ENCODE results near the gene RPL3. TPM values are rescaled to one million over a fixed set of nuclear protein-coding genes. Genes with fewer than 3 reads are reported as not detected.

RPL3 gene
- 1,000 to 10,000 TPM; 1,693 to 1,717 TPM for total RNA-seq

DNA sequence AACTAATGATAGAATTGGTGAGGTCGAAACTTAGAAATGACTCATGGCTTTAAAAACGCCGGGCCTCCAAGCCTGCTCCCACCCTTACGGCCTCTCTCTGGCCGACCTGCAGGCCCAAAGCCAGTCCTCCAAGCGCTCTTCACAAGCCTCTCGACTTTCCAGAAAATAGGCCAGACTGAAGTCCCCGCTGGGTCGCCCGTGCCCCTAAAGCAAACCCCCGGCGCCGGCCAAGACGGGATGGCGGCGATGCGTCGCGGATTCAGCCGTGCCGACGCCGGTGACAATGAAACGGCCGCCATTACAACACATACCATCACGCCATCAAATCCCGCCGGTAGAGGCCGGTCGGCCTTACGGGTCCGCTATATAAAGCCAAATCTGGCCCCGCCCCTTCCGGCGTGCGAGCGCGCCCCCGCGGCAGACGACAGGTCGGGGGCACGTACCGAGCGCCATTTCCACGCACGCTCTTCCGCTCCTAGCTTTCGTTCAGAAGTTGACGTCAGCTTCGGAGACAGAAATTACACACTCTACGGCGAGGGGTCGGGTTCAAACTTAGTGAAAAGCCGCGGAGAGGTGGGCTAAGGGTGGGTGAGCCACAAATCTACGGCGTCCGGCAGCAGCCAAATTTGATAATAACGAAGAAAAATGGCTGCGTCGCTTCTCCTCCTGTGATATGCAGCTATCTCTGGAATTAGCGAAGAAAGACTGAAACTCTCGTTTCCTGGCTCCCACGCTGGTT lies at the start of gene RPL3:
Gene RPL3, minus strand, starts transcription at position 340 of the 739 bp plus-strand sequence. Its CDS starts 26 bp downstream, at position 314.
- H3K9me3 Mint-ChIP-seq (ENCODE audit: insufficient read depth): no peaks in the 10 kb centered on the region
- no peaks in the 10 kb centered on the region for H3K27me3 Mint-ChIP-seq (ENCODE audit: low read depth)
- CTCF ChIA-PET: interaction anchor here (0.7 to 7.1 kb wide), 20 partner anchors 9 to 550 kb away, joined by 3 to 142 read pairs (median 5); partner anchors contain the start of genes APOBEC3G, ATF4 and CBX6
- H3K36me3 Mint-ChIP-seq (ENCODE audit: low read depth): peaks cover 53% of the 10 kb centered on the region
- H3K4me3 Mint-ChIP-seq: peak within 1 kb of the TSS; percentile 100
- DNase-seq (peak; percentile 97), ATAC-seq (peak; percentile 83)
- peak within 1 kb of the TSS; percentile 99 for H3K27ac Mint-ChIP-seq
- POLR2A ChIA-PET: interaction anchor here (0.6 to 6.4 kb wide), 62 partner anchors 8 to 1500 kb away, joined by 3 to 63 read pairs (median 4); partner anchors contain the start of genes APOBEC3C, ATF4, CBX6 and CBX7
- peaks cover 46% of the 10 kb centered on the region for H3K4me1 Mint-ChIP-seq (ENCODE audit: low read depth)

DNA sequence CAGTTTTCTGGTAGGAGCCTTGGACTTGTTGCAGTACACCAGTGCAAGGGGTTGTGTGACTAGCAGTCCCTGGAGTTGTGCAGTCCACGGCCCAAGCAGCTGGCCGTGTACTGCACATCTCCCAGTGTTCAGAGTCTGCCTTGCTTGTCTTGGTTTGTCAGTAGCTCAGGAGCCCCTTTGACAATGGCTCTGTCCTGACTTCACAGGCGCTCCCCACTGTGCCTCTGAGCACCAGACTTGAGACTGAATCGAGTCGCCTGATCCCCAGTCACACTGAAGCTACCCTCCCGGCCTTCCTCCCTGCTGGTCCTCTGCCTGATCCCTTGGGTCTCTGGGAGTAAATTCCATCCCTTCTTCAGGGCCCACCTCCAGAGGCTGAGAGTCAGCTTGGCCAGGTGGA lies 49.8 kb upstream of the RPL3 start:
- CTCF ChIA-PET: no interaction called here

DNA sequence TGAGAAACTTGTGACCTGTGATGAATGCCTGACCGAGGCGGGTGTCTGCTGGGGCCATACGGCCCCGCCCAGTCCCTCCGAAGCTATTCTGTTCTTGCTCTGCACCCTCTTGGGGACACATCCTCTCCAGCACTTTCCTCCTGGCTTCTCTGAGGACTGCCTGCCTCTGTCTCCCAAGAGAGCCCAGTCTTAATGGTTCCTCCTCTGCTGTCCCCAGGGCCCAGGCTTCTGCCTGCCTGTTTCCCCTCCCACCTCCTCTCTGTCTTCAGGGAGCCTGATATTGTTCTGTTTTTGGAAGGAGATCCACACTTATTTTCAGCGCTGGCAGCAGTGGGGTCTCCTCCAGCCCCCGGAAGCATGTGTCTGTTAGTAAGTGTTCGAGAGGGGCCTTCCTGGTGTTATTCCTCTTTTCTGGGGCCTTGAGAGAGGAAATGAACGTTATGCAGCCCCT lies 49.1 kb upstream of the RPL3 start:
- H3K27ac Mint-ChIP-seq: no peak overlapping the region

More for the DNA sequence above, 49.8 kb upstream of the RPL3 start:
- H3K27ac Mint-ChIP-seq: no peak overlapping the region
- no peak for DNase-seq
- H3K36me3 Mint-ChIP-seq (ENCODE audit: low read depth): no peaks in the 10 kb centered on the region
- H3K27me3 Mint-ChIP-seq (ENCODE audit: low read depth): no peaks in the 10 kb centered on the region
- H3K4me1 Mint-ChIP-seq (ENCODE audit: low read depth): peaks cover 4% of the 10 kb centered on the region
- no peak overlapping the region for H3K4me3 Mint-ChIP-seq
- ATAC-seq: no peak
- POLR2A ChIA-PET: no interaction called here
- no peaks in the 10 kb centered on the region for H3K9me3 Mint-ChIP-seq (ENCODE audit: insufficient read depth)

DNA sequence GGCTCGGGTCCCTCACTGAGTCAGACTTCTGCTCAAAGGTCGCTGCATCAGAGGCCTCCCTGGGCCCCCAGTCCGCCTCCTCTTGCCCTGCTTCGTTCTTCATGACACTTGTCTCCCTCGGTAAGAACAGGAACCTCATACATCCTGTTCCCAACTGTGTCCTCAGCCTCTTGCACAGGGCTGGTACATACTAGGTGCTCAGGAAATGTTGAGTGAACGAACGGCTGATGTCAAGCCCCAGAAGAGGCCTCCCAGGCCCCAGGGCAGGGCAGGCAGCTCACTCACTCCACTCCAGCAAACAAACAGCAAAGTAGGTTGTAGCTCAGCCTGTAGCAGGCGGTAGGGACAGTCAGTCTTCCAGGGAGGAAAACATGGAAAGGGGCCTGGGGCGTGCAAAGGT lies 47.6 kb upstream of the RPL3 start:
- ChIA-PET POLR2A (interaction anchor here (1.0 kb wide), 1 partner anchor 48 kb away, joined by 3 read pairs; the partner anchor contains the start of gene RPL3), CTCF (interaction anchor here (1.1 kb wide), 1 partner anchor 36 kb away, joined by 4 read pairs; no protein-coding TSS in a partner anchor)
- no peaks in the 10 kb centered on the region for H3K9me3 Mint-ChIP-seq (ENCODE audit: insufficient read depth)
- no peaks in the 10 kb centered on the region for H3K36me3 Mint-ChIP-seq (ENCODE audit: low read depth)
- no peak overlapping the region for H3K4me3 Mint-ChIP-seq
- H3K27ac Mint-ChIP-seq: peak overlapping the region; percentile 10
- H3K4me1 Mint-ChIP-seq (ENCODE audit: low read depth): peaks cover 4% of the 10 kb centered on the region
- H3K27me3 Mint-ChIP-seq (ENCODE audit: low read depth): no peaks in the 10 kb centered on the region
- ATAC-seq: no peak
- DNase-seq: no peak

More for the DNA sequence above, 49.1 kb upstream of the RPL3 start:
- ATAC-seq (no peak), DNase-seq (no peak)
- no peaks in the 10 kb centered on the region for H3K9me3 Mint-ChIP-seq (ENCODE audit: insufficient read depth)
- H3K4me1 Mint-ChIP-seq (ENCODE audit: low read depth): peaks cover 4% of the 10 kb centered on the region
- H3K4me3 Mint-ChIP-seq: no peak overlapping the region
- no peaks in the 10 kb centered on the region for H3K36me3 Mint-ChIP-seq (ENCODE audit: low read depth)
- H3K27me3 Mint-ChIP-seq (ENCODE audit: low read depth): no peaks in the 10 kb centered on the region
- CTCF ChIA-PET: no interaction called here
- POLR2A ChIA-PET: no interaction called here

DNA sequence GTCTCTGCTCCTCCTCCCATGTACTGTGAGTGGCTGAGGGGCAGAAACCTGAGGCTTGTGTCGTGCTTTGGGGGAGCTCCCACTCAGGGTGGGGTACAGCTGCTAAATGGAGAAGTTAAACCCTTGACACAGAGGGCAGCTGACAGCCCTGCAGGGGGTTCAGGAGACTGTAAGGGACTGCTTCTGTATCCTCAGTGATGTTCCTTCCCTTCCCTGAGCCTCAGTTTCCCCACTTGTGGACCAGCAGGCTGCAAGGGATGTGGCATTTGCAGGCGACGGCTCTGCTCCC lies 46.0 kb upstream of the RPL3 start:
- no peak overlapping the region for H3K4me3 Mint-ChIP-seq
- POLR2A ChIA-PET: no interaction called here
- no peak for DNase-seq
- no peaks in the 10 kb centered on the region for H3K9me3 Mint-ChIP-seq (ENCODE audit: insufficient read depth)
- CTCF ChIA-PET: no interaction called here
- H3K27ac Mint-ChIP-seq: no peak overlapping the region
- H3K27me3 Mint-ChIP-seq (ENCODE audit: low read depth): no peaks in the 10 kb centered on the region
- ATAC-seq: no peak
- no peaks in the 10 kb centered on the region for H3K36me3 Mint-ChIP-seq (ENCODE audit: low read depth)
- peaks cover 4% of the 10 kb centered on the region for H3K4me1 Mint-ChIP-seq (ENCODE audit: low read depth)

DNA sequence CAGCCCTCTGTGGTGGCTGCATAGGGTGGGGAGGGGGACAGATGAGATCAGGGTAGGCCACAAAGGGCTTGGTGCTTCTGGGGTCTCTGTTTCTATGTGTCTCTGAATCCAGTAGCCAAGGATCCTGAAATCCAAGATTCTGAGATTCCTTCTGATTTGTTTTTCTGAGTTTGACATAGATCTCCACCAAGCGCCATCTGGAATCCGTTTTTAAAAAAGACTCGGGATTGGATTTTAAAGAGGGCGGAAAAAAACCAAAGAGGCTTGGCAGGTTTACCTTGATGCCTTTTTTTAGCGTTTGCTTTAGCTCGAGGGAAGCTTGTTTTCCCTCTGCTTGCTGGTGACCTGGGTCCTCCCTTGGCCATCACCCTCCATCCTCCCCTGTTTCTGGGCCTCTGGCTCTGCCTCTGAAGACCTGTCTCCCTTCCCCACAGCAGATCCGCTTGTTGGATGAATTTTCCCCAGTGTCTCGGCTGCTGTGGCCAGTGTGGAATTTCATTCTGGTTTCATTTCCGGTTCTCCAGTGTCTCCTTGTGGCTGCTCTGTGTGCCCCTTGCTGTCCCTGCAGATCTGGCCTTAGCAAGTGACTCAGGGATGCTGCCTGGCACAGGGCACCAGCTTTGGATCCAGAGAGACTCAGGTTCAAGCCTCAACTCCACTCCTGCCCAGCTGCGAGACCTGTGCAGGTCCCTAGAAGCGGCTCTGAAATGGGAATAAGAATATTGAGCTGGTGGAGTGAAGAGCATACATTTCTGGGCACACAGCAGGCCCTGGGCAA lies 45.5 kb upstream of the RPL3 start:
- Mint-ChIP-seq H3K4me3 (no peak overlapping the region), H3K27ac (no peak overlapping the region), H3K9me3 (ENCODE audit: insufficient read depth) (no peaks in the 10 kb centered on the region), H3K36me3 (ENCODE audit: low read depth) (no peaks in the 10 kb centered on the region), H3K27me3 (ENCODE audit: low read depth) (no peaks in the 10 kb centered on the region), H3K4me1 (ENCODE audit: low read depth) (peaks cover 4% of the 10 kb centered on the region)
- ATAC-seq: no peak
- POLR2A ChIA-PET: interaction anchor here (0.7 kb wide), 1 partner anchor 207 kb away, joined by 3 read pairs; no protein-coding TSS in a partner anchor
- no peak for DNase-seq
- CTCF ChIA-PET: no interaction called here

DNA sequence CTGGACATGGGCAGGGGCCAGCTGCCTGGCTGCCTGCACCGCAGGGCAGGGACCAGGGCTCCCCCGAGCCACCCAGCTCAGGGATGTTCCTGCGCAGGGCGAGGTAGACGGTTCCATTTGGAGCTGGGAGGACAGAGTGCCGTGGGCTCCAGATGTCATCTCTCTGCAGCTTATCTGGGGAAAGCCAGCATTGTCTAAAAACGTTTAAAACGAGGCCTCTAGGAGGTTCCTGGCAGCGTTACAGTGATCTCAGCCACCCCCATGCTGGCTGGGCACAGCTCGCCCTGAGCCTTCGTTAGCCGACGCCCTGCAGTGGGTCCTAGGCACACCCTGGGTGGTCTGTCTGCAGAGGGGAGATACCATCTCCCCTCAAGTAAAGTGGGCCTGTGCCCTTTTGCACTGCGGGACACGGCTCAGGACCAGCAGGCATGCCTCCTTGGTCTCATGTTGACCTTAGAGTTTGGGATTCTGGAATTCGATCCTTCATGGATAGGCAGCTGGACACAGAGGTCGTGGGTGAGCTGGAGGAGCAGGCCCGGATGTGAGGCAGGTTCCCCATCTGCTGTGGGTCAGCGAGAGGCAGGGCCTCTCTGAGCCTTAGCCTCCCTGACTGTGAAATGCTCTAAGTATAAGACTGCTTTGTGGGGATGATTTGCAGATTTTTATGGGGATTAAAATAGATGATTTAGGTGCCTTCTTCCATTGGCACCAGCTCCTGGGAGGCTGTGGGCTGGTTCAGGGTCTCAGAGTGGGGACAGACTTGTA lies 44.5 kb upstream of the RPL3 start:
- CTCF ChIA-PET: no interaction called here
- H3K4me3 Mint-ChIP-seq: no peak overlapping the region
- DNase-seq (no peak), ATAC-seq (no peak)
- POLR2A ChIA-PET: no interaction called here
- no peak overlapping the region for H3K27ac Mint-ChIP-seq
- no peaks in the 10 kb centered on the region for H3K36me3 Mint-ChIP-seq (ENCODE audit: low read depth)
- no peaks in the 10 kb centered on the region for H3K27me3 Mint-ChIP-seq (ENCODE audit: low read depth)
- H3K4me1 Mint-ChIP-seq (ENCODE audit: low read depth): peaks cover 4% of the 10 kb centered on the region
- no peaks in the 10 kb centered on the region for H3K9me3 Mint-ChIP-seq (ENCODE audit: insufficient read depth)

DNA sequence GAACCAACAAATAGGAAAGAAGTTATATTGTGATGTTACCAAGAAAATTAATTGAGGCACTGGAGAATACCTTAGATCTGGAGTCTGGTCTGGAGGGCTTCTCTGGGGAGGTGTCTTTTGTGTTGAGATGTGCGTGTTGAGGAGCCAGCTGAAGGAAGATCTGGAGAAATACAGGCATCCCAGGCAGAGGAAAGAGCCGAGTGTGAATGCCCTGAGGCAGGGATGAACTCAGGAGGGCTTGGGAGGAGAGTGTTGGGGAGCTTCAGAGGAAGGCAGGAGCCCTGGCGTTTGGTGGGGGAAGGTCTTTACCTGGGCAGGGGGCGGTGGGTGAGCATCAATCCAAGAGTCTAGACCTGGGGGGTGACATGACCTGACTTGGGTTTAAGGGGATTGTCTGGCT lies 43.5 kb upstream of the RPL3 start:
- H3K27me3 Mint-ChIP-seq (ENCODE audit: low read depth): no peaks in the 10 kb centered on the region
- H3K4me3 Mint-ChIP-seq: no peak overlapping the region
- DNase-seq: no peak
- H3K36me3 Mint-ChIP-seq (ENCODE audit: low read depth): no peaks in the 10 kb centered on the region
- CTCF ChIA-PET: no interaction called here
- ATAC-seq: no peak
- peaks cover 4% of the 10 kb centered on the region for H3K4me1 Mint-ChIP-seq (ENCODE audit: low read depth)
- no peaks in the 10 kb centered on the region for H3K9me3 Mint-ChIP-seq (ENCODE audit: insufficient read depth)
- H3K27ac Mint-ChIP-seq: no peak overlapping the region
- POLR2A ChIA-PET: no interaction called here

DNA sequence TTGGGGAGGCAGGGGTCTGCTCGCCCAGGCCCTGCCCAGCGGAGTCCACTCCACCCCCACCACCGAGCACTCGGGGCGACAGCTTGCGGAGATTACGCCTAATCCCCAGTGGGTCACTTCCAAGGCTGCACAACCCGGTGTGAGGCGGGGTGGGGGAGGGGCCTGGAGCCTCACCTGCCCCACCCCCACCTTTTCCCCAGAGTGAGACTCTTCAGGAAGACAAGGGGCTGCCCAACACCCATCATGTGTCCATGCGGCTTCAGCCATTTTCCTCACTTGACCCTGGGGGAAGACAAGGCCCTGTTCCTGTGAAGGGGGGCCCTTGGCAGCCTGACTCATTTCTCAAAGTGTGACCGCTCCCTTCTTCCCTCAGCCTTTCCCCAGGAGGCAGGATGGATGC lies 42.8 kb upstream of the RPL3 start:
- no peak overlapping the region for H3K27ac Mint-ChIP-seq
- H3K4me1 Mint-ChIP-seq (ENCODE audit: low read depth): peaks cover 4% of the 10 kb centered on the region
- no peaks in the 10 kb centered on the region for H3K9me3 Mint-ChIP-seq (ENCODE audit: insufficient read depth)
- ATAC-seq: no peak
- H3K4me3 Mint-ChIP-seq: no peak overlapping the region
- CTCF ChIA-PET: no interaction called here
- H3K36me3 Mint-ChIP-seq (ENCODE audit: low read depth): no peaks in the 10 kb centered on the region
- no peaks in the 10 kb centered on the region for H3K27me3 Mint-ChIP-seq (ENCODE audit: low read depth)
- POLR2A ChIA-PET: no interaction called here
- DNase-seq: no peak

DNA sequence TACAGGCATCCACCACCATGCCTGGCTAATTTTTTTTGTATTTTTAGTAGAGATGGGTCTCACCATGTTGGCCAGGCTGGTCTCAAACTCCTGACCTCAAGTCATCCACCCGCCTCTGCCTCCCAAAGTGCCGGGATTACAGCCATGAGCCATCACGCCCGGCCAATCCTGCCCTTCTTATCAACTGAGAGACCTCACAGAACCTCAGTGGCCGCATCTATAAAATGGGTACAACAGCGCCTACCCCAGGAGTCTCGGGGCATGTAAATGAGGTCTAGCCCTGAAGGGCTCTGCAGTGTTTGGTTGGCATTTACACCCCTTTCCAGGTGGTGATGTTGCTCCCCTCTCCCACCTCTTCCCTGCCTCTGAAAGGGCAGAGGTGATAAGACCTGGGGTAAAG lies 42.1 kb upstream of the RPL3 start:
- POLR2A ChIA-PET: no interaction called here

DNA sequence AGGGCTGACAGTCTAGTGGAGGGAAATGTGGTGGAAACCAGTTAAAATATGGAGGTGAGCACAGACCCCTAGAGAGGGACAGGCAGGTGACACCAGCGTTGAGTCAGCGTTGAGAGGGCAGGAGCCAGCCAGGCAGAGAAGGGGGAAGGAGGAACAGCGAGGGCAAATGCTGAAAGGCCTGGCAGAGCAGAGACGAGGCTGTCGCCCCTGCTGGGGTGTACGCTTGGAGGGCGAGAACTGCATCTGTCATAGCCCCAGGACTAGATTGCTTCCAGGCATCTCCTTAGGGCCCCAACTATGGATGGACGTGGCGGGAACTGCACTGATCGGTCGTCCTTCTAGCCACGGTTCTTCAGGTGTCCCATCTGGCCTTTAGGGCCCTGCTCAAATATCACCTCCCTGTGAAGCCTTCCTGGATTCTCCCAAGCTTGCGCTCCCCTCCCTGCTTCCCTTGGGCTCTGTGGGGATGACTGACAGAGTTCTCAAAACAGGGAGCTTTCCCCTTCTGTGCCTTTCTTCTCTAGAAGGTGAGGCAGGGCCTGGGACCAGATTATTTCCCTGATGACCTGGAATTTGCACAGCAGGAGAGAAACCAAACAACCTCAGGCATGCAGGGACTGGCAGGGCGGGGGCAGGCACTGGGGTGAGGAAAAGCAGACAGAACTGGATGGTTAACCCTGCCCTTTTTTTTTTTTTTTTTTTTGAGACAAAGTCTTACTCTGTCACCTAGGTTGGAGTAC lies 41.4 kb upstream of the RPL3 start:
- Mint-ChIP-seq H3K4me1 (ENCODE audit: low read depth) (no peaks in the 10 kb centered on the region), H3K4me3 (no peak overlapping the region), H3K36me3 (ENCODE audit: low read depth) (no peaks in the 10 kb centered on the region), H3K27me3 (ENCODE audit: low read depth) (no peaks in the 10 kb centered on the region), H3K9me3 (ENCODE audit: insufficient read depth) (no peaks in the 10 kb centered on the region), H3K27ac (no peak overlapping the region)
- CTCF ChIA-PET: no interaction called here
- ATAC-seq (no peak), DNase-seq (no peak)
- POLR2A ChIA-PET: no interaction called here

More for the DNA sequence above, 42.1 kb upstream of the RPL3 start:
- CTCF ChIA-PET: no interaction called here
- Mint-ChIP-seq H3K27ac (no peak overlapping the region), H3K36me3 (ENCODE audit: low read depth) (no peaks in the 10 kb centered on the region), H3K27me3 (ENCODE audit: low read depth) (no peaks in the 10 kb centered on the region), H3K4me3 (no peak overlapping the region), H3K4me1 (ENCODE audit: low read depth) (no peaks in the 10 kb centered on the region), H3K9me3 (ENCODE audit: insufficient read depth) (no peaks in the 10 kb centered on the region)
- no peak for ATAC-seq
- no peak for DNase-seq
